HepG2 (cell line): ENCODE measurements around the gene PLEKHG2. TPM values are rescaled to one million over a fixed set of nuclear protein-coding genes. Genes with fewer than 3 reads are reported as not detected.

Source experiments
- PAWR ChIP-seq: sonication (generic); formaldehyde crosslinking; IDR thresholded peaks from 2 replicates; pipeline ENCODE4 v1.4.0; 2020; ENCODE audit warnings: missing genetic modification reagents, mild to moderate bottlenecking, borderline replicate concordance
- SOX13 ChIP-seq, 3 experiments: fragments of 450-650 bp in 1 of 3; sonication (generic) in 1 of 3; formaldehyde crosslinking in 1 of 3; IDR thresholded peaks in 2 of 3; conservative IDR thresholded peaks in 1 of 3; 2 replicates each; pipeline versions ENCODE4 v1.5.0 to v1.6.1; 2016 to 2020; ENCODE audit warnings: antibody characterized with exemption in 1 of 3, mild to moderate bottlenecking in 1 of 3, missing compliant biosample characterization in 1 of 3, missing genetic modification reagents in 1 of 3, moderate library complexity in 1 of 3
- SRSF9 ChIP-seq: fragments of 200-400 bp; formaldehyde crosslinking; IDR thresholded peaks from 2 replicates; pipeline ENCODE4 v1.6.1; 2018; ENCODE audit warnings: borderline replicate concordance, mild to moderate bottlenecking, low read depth, low read length; ENCODE audit not compliant: insufficient read depth, poor library complexity, severe bottlenecking
- TBX3 ChIP-seq: fragments of 450-650 bp; IDR thresholded peaks from 2 replicates; pipeline ENCODE4 v1.6.1; 2017; ENCODE audit warnings: antibody characterized with exemption, mild to moderate bottlenecking, inconsistent platforms, borderline replicate concordance
- TCF7L2 ChIP-seq: IDR thresholded peaks from 2 replicates; pipeline ENCODE4 v1.6.1; 2011; ENCODE audit warnings: mild to moderate bottlenecking, low read depth, low read length, moderate library complexity
- ZNF20 ChIP-seq: sonication (generic); formaldehyde crosslinking; IDR thresholded peaks from 2 replicates; pipeline ENCODE4 v1.4.0; 2020; ENCODE audit warnings: mild to moderate bottlenecking, moderate library complexity, missing genetic modification reagents
- ZNF264 ChIP-seq: sonication (generic); formaldehyde crosslinking; IDR thresholded peaks from 2 replicates; pipeline ENCODE4 v1.4.0; 2020; ENCODE audit warnings: missing genetic modification reagents
- ZNF3 ChIP-seq: IDR thresholded peaks from 2 replicates; pipeline ENCODE4 v1.7.0; 2017; ENCODE audit warnings: inconsistent platforms
- ZNF607 ChIP-seq: sonication (generic); formaldehyde crosslinking; IDR thresholded peaks from 2 replicates; pipeline ENCODE4 v1.5.1; 2020; ENCODE audit warnings: missing genetic modification reagents, mild to moderate bottlenecking, borderline replicate concordance
- ZNF839 ChIP-seq: sonication (generic); formaldehyde crosslinking; IDR thresholded peaks from 2 replicates; pipeline ENCODE4 v1.4.0; 2020; ENCODE audit warnings: missing genetic modification reagents, mild to moderate bottlenecking, borderline replicate concordance
- polyA plus RNA-seq, 8 experiments: library from polyadenylated mRNA; depleted of rRNA in 3 of 8; stranded (reverse) in 7 of 8; unstranded in 1 of 8; fragments of >200 nt; fragmentation: Illumina TruSeq in 4 of 8; extraction: Trizol in 4 of 8; gene quantifications; 2 replicates each; pipeline versions ENCODE4 v1.2.1 to v1.2.3, GENCODE V29; 2011 to 2016; ENCODE audit warnings: low read depth in 4 of 8, missing spikeins in 1 of 8, mixed read lengths in 1 of 8; ENCODE audit not compliant: insufficient read depth in 1 of 8
- total RNA-seq, 5 experiments: library from RNA; depleted of rRNA; stranded (reverse); fragments of >200 nt; fragmentation: Illumina TruSeq; extraction: Trizol; gene quantifications; 2 replicates each; pipeline ENCODE4 v1.2.3, GENCODE V29; 2016; ENCODE audit warnings: low read depth in 1 of 5
- TF ChIP-seq, protein P1 (sequence below): sonication (generic); formaldehyde crosslinking; conservative IDR thresholded peaks from 2 replicates; pipeline ENCODE4 v1.8.0; 2022; ENCODE audit warnings: mild to moderate bottlenecking, moderate library complexity, missing genetic modification reagents
- TF ChIP-seq, protein P2 (sequence below): IDR thresholded peaks from 2 replicates; pipeline ENCODE4 v1.6.1; 2018; ENCODE audit warnings: missing genetic modification reagents, mild to moderate bottlenecking, missing compliant biosample characterization
- TF ChIP-seq, protein P3 (sequence below): sonication (generic); formaldehyde crosslinking; IDR thresholded peaks from 2 replicates; pipeline ENCODE4 v1.9.0; 2022; ENCODE audit warnings: low read depth, missing genetic modification reagents
- TF ChIP-seq, protein P4 (sequence below): sonication (generic); formaldehyde crosslinking; IDR thresholded peaks from 2 replicates; pipeline ENCODE4 v1.4.0; 2020; ENCODE audit warnings: missing genetic modification reagents, borderline replicate concordance
- TF ChIP-seq, protein P5 (sequence below): sonication (generic); formaldehyde crosslinking; IDR thresholded peaks from 2 replicates; pipeline ENCODE4 v1.5.1; 2020; ENCODE audit warnings: mild to moderate bottlenecking, missing genetic modification reagents, moderate library complexity

PLEKHG2 gene
- total and polyA plus RNA-seq, 2 of the 13 experiments (the other 11 are each of a cell fraction or from before 2014, with no cell fraction given): 3.6 to 6.8 TPM

DNA sequence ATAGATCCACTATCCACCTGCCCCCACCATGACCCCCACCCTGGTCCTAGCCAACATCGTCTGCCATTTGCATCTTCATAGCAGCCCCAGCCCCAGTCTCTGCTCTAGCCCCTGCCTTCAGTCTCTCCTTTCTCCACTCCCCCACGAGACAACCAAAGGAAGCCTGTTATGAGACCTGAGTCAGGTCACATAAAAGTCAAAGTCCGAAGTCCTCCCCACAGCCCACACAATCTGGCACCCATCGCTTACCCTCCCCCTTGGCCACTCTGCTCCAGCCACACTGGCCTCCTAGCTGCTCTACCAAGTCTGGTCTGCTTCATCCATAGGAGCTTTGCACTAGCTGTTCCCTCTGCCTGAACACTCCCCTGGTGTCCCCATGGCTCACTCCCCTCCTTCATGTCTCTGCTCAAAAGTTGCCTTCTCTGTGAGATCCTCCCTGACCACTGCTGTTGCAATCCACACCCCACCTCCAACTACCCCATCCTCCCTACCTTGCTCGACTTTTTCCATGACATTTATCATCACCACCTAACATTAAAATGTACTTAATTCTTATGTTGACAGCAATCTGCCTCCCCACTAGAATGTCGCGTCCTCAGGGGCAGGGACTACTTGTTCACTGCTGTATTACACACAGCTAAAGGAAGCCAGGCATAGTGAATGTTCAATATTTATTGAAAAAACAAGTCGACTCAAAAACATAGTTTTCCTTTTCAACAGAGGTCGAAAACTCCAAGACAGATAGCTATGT, 1.2 kb upstream of the PLEKHG2 start (continued):
- TF ChIP-seq, protein P1, sequence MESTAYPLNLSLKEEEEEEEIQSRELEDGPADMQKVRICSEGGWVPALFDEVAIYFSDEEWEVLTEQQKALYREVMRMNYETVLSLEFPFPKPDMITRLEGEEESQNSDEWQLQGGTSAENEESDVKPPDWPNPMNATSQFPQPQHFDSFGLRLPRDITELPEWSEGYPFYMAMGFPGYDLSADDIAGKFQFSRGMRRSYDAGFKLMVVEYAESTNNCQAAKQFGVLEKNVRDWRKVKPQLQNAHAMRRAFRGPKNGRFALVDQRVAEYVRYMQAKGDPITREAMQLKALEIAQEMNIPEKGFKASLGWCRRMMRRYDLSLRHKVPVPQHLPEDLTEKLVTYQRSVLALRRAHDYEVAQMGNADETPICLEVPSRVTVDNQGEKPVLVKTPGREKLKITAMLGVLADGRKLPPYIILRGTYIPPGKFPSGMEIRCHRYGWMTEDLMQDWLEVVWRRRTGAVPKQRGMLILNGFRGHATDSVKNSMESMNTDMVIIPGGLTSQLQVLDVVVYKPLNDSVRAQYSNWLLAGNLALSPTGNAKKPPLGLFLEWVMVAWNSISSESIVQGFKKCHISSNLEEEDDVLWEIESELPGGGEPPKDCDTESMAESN (CRISPR knock-in tag): no peak
- TF ChIP-seq ZNF607 (CRISPR knock-in tag) (peak; percentile 35; the same call in 1 of the 2 replicates), ZNF264 (CRISPR knock-in tag) (no peak), TCF7L2 (no peak), TBX3 (peak; percentile 59; the same call in 1 of the 2 replicates), ZNF839 (CRISPR knock-in tag) (0 out of 2 replicates have a peak, but pooled peaks have one; percentile 47), ZNF20 (no peak), SRSF9 (no peak), PAWR (CRISPR knock-in tag) (no peak), SOX13 (IDR thresholded peaks at IDR 0.05) (no peak), SOX13 (CRISPR knock-in tag; conservative IDR thresholded peaks at IDR 0.05 in 1 of 2, IDR thresholded peaks at IDR 0.05 in 1 of 2) (peak; percentile 39 to 49; a peak in 1 of 4 replicates), ZNF3 (no peak)
- TF ChIP-seq, protein P2, sequence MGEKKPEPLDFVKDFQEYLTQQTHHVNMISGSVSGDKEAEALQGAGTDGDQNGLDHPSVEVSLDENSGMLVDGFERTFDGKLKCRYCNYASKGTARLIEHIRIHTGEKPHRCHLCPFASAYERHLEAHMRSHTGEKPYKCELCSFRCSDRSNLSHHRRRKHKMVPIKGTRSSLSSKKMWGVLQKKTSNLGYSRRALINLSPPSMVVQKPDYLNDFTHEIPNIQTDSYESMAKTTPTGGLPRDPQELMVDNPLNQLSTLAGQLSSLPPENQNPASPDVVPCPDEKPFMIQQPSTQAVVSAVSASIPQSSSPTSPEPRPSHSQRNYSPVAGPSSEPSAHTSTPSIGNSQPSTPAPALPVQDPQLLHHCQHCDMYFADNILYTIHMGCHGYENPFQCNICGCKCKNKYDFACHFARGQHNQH (CRISPR knock-in tag): peak; percentile 64; the same call in 1 of the 2 replicates
- TF ChIP-seq, protein P3, sequence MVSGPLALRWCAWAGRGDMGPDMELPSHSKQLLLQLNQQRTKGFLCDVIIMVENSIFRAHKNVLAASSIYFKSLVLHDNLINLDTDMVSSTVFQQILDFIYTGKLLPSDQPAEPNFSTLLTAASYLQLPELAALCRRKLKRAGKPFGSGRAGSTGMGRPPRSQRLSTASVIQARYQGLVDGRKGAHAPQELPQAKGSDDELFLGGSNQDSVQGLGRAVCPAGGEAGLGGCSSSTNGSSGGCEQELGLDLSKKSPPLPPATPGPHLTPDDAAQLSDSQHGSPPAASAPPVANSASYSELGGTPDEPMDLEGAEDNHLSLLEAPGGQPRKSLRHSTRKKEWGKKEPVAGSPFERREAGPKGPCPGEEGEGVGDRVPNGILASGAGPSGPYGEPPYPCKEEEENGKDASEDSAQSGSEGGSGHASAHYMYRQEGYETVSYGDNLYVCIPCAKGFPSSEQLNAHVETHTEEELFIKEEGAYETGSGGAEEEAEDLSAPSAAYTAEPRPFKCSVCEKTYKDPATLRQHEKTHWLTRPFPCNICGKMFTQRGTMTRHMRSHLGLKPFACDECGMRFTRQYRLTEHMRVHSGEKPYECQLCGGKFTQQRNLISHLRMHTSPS (CRISPR knock-in tag): no peak
- TF ChIP-seq, protein P4, sequence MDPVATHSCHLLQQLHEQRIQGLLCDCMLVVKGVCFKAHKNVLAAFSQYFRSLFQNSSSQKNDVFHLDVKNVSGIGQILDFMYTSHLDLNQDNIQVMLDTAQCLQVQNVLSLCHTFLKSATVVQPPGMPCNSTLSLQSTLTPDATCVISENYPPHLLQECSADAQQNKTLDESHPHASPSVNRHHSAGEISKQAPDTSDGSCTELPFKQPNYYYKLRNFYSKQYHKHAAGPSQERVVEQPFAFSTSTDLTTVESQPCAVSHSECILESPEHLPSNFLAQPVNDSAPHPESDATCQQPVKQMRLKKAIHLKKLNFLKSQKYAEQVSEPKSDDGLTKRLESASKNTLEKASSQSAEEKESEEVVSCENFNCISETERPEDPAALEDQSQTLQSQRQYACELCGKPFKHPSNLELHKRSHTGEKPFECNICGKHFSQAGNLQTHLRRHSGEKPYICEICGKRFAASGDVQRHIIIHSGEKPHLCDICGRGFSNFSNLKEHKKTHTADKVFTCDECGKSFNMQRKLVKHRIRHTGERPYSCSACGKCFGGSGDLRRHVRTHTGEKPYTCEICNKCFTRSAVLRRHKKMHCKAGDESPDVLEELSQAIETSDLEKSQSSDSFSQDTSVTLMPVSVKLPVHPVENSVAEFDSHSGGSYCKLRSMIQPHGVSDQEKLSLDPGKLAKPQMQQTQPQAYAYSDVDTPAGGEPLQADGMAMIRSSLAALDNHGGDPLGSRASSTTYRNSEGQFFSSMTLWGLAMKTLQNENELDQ: no peak
- TF ChIP-seq, protein P5, sequence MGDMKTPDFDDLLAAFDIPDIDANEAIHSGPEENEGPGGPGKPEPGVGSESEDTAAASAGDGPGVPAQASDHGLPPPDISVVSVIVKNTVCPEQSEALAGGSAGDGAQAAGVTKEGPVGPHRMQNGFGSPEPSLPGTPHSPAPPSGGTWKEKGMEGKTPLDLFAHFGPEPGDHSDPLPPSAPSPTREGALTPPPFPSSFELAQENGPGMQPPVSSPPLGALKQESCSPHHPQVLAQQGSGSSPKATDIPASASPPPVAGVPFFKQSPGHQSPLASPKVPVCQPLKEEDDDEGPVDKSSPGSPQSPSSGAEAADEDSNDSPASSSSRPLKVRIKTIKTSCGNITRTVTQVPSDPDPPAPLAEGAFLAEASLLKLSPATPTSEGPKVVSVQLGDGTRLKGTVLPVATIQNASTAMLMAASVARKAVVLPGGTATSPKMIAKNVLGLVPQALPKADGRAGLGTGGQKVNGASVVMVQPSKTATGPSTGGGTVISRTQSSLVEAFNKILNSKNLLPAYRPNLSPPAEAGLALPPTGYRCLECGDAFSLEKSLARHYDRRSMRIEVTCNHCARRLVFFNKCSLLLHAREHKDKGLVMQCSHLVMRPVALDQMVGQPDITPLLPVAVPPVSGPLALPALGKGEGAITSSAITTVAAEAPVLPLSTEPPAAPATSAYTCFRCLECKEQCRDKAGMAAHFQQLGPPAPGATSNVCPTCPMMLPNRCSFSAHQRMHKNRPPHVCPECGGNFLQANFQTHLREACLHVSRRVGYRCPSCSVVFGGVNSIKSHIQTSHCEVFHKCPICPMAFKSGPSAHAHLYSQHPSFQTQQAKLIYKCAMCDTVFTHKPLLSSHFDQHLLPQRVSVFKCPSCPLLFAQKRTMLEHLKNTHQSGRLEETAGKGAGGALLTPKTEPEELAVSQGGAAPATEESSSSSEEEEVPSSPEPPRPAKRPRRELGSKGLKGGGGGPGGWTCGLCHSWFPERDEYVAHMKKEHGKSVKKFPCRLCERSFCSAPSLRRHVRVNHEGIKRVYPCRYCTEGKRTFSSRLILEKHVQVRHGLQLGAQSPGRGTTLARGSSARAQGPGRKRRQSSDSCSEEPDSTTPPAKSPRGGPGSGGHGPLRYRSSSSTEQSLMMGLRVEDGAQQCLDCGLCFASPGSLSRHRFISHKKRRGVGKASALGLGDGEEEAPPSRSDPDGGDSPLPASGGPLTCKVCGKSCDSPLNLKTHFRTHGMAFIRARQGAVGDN (CRISPR knock-in tag): peak; percentile 58; the same call in 1 of the 2 replicates
